Activated CD4-positive, CD25-positive, alpha-beta regulatory T cell (primary cell): ENCODE measurements around the gene ISM1.

Experiments used
- DNase-seq, 4 experiments: peaks; one replicate each; lab custom pipeline; 2025; lab: John Stamatoyannopoulos, UW

ISM1 gene

GRCh38 chr20:13283869-13284829, 63.1 kb downstream of the ISM1 start:
- DNase-seq: no peak

- no peak for DNase-seq
Observed at GRCh38 chr20:13284830-13285229, 63.8 kb downstream of the ISM1 start.

GRCh38 chr20:13285408-13285807, 64.3 kb downstream of the ISM1 start:
- no peak for DNase-seq

- no peak for DNase-seq
Observed at GRCh38 chr20:13286052-13286451, 65.0 kb downstream of the ISM1 start.

GRCh38 chr20:13286607-13287006, 65.5 kb downstream of the ISM1 start:
- DNase-seq: no peak

GRCh38 chr20:13288357-13288756, 67.3 kb downstream of the ISM1 start:
- no peak for DNase-seq

- DNase-seq: no peak
Observed at GRCh38 chr20:13289031-13289430, 68.0 kb downstream of the ISM1 start.

GRCh38 chr20:13290724-13291123, 69.7 kb downstream of the ISM1 start:
- DNase-seq: no peak

GRCh38 chr20:13291157-13291556, 70.1 kb downstream of the ISM1 start:
- no peak for DNase-seq

- DNase-seq: no peak
Observed at GRCh38 chr20:13292201-13292885, 71.3 kb downstream of the ISM1 start.

- DNase-seq: no peak
Observed at GRCh38 chr20:13294522-13294921, 73.4 kb downstream of the ISM1 start.

GRCh38 chr20:13295637-13296036, 74.6 kb downstream of the ISM1 start:
- DNase-seq: no peak

GRCh38 chr20:13296070-13296469, 75.0 kb downstream of the ISM1 start:
- DNase-seq: no peak

GRCh38 chr20:13297147-13297899, 76.2 kb downstream of the ISM1 start:
- no peak for DNase-seq

- no peak for DNase-seq
Observed at GRCh38 chr20:13298692-13299373, 77.8 kb downstream of the ISM1 start.

- DNase-seq: no peak
Observed at GRCh38 chr20:13299401-13299800, 78.3 kb downstream of the ISM1 start.

GRCh38 chr20:13301596-13301995, 80.5 kb downstream of the ISM1 start:
- DNase-seq: no peak

- DNase-seq: peak in 1 of 4 experiments; percentile 7
Observed at GRCh38 chr20:13302647-13303450, 81.8 kb downstream of the ISM1 start.

GRCh38 chr20:13305284-13305683, 84.2 kb downstream of the ISM1 start:
- no peak for DNase-seq

GRCh38 chr20:13307562-13308163, 86.6 kb downstream of the ISM1 start:
- DNase-seq: no peak

- no peak for DNase-seq
Observed at GRCh38 chr20:13312300-13312699, 91.2 kb downstream of the ISM1 start.
